ENCODE measurements around the gene UNK. TPM values are rescaled to one million over a fixed set of nuclear protein-coding genes. Genes with fewer than 3 reads are reported as not detected.

The UNK gene
- total RNA-seq, 1 experiment from 2014 or later = 35.4 TPM

GRCh38 chr17:75795820-75796607, 11.4 kb downstream of the UNK start:
- CTCF ChIA-PET = interaction anchor here (0.5 to 2.7 kb wide), 8 partner anchors 13 to 293 kb away, joined by 3 to 9 read pairs (median 6); partner anchors contain the start of genes GALK1 and SMIM5
- H3K9me3 Mint-ChIP-seq = no peaks in the 10 kb centered on the region
- no peaks in the 10 kb centered on the region for H3K4me1 Mint-ChIP-seq
- ATAC-seq = no peak
- POLR2A ChIA-PET = interaction anchor here (0.5 to 0.6 kb wide), 5 partner anchors 11 to 669 kb away, joined by 3 to 6 read pairs (median 4); no protein-coding TSS in a partner anchor
- no peak for DNase-seq (ENCODE audit: low spot score)
- H3K4me3 Mint-ChIP-seq = no peak overlapping the region
- no peak overlapping the region for H3K27ac Mint-ChIP-seq
- no peak for TF ChIP-seq TCF7 (CRISPR knock-in tag; IDR thresholded peaks at IDR 0.05; ENCODE audit: low read depth)
- TF ChIP-seq OVOL2 (CRISPR knock-in tag; IDR thresholded peaks at IDR 0.05; ENCODE audit: borderline replicate concordance) = no peak
- no peak for TF ChIP-seq ATF3 (CRISPR knock-in tag; conservative IDR thresholded peaks at IDR 0.05)
- no peak for TF ChIP-seq ZSCAN18 (CRISPR knock-in tag; IDR thresholded peaks at IDR 0.05)
- TF ChIP-seq ZNF396 (CRISPR knock-in tag; IDR thresholded peaks at IDR 0.05; ENCODE audit: borderline replicate concordance) = no peak
- no peak for TF ChIP-seq NR1H2 (CRISPR knock-in tag; IDR thresholded peaks at IDR 0.05)
- TF ChIP-seq E2F4 (CRISPR knock-in tag; IDR thresholded peaks at IDR 0.05; ENCODE audit: borderline replicate concordance, low read depth) = no peak
- no peak for TF ChIP-seq PRRX2 (CRISPR knock-in tag; IDR thresholded peaks at IDR 0.05)
- no peak for TF ChIP-seq FOXJ3 (CRISPR knock-in tag; IDR thresholded peaks at IDR 0.05; ENCODE audit: borderline replicate concordance)
- H3K36me3 Mint-ChIP-seq = peaks cover 49% of the 10 kb centered on the region
- H3K27me3 Mint-ChIP-seq (ENCODE audit: low read depth) = no peaks in the 10 kb centered on the region

GRCh38 chr17:75799402-75799801, 14.8 kb downstream of the UNK start:
- H3K4me3 Mint-ChIP-seq = no peak overlapping the region
- POLR2A ChIA-PET = interaction anchor here (0.7 kb wide), 1 partner anchor 27 kb away, joined by 3 read pairs; no protein-coding TSS in a partner anchor

More at GRCh38 chr17:75799402-75799801, 14.8 kb downstream of the UNK start:
- Mint-ChIP-seq H3K36me3 (peaks cover 36% of the 10 kb centered on the region), H3K9me3 (no peaks in the 10 kb centered on the region), H3K4me1 (no peaks in the 10 kb centered on the region), H3K27me3 (ENCODE audit: low read depth) (no peaks in the 10 kb centered on the region), H3K27ac (peak overlapping the region; percentile 85; the same call in 1 of the 2 replicates)
- DNase-seq (ENCODE audit: low spot score) (no peak), ATAC-seq (no peak)
- no peak for TF ChIP-seq TEAD4 (CRISPR knock-in tag; IDR thresholded peaks at IDR 0.05)
- TF ChIP-seq ZNF416 (CRISPR knock-in tag; IDR thresholded peaks at IDR 0.05) = no peak
- no peak for TF ChIP-seq NFATC4 (CRISPR knock-in tag; IDR thresholded peaks at IDR 0.05)
- no peak for TF ChIP-seq SP1 (CRISPR knock-in tag; conservative IDR thresholded peaks at IDR 0.05)
- no peak for TF ChIP-seq ZNF425 (CRISPR knock-in tag; conservative IDR thresholded peaks at IDR 0.05)
- TF ChIP-seq HMGA2 (CRISPR knock-in tag; IDR thresholded peaks at IDR 0.05) = no peak
- TF ChIP-seq KAT7 (CRISPR knock-in tag; IDR thresholded peaks at IDR 0.05; ENCODE audit: borderline replicate concordance) = no peak
- no peak for TF ChIP-seq USF2 (CRISPR knock-in tag; IDR thresholded peaks at IDR 0.05)
- no peak for TF ChIP-seq ERG (CRISPR knock-in tag; IDR thresholded peaks at IDR 0.05)
- TF ChIP-seq EMX1 (CRISPR knock-in tag; IDR thresholded peaks at IDR 0.05) = no peak
- no peak for TF ChIP-seq CREB1 (CRISPR knock-in tag; IDR thresholded peaks at IDR 0.05)
- TF ChIP-seq ZNF512 (CRISPR knock-in tag; IDR thresholded peaks at IDR 0.05; ENCODE audit: borderline replicate concordance) = no peak
- TF ChIP-seq ELF4 (CRISPR knock-in tag; IDR thresholded peaks at IDR 0.05; ENCODE audit: low read depth) = no peak
- no peak for TF ChIP-seq E2F1 (CRISPR knock-in tag; IDR thresholded peaks at IDR 0.05)
- no peak for TF ChIP-seq ETV6 (CRISPR knock-in tag; IDR thresholded peaks at IDR 0.05)
- CTCF ChIA-PET = interaction anchor here (1.1 to 2.5 kb wide), 5 partner anchors 13 to 167 kb away, joined by 3 to 10 read pairs (median 3); no protein-coding TSS in a partner anchor

Measured in WTC11 (cell line).